SU-DHL-6 (cell line): ENCODE data around the gene EPHA7.

Experiments
- H2AFZ ChIP-seq: fragments of 200-600 bp; sonication (generic); 2 replicates; pipeline ENCODE4 v1.6.1; 2014; ENCODE audit warnings: low read depth, mild to moderate bottlenecking, moderate library complexity, mixed read lengths, antibody characterized with exemption, low read length; ENCODE audit not compliant: severe bottlenecking
- H3F3A ChIP-seq: fragments of 200-600 bp; shearing (Covaris generic); 2 replicates; pipeline ENCODE4 v1.6.0; 2016; ENCODE audit warnings: antibody characterized with exemption, mild to moderate bottlenecking; ENCODE audit not compliant: insufficient read depth
- H3K27ac ChIP-seq: fragments of 200-600 bp; sonication (generic); 2 replicates; pipeline ENCODE4 v1.5.1; 2016; ENCODE audit warnings: low read depth, mild to moderate bottlenecking, low read length, moderate library complexity, mixed read lengths
- H3K27me3 ChIP-seq: fragments of 200-600 bp; sonication (generic), shearing (Covaris generic); 2 replicates; pipeline ENCODE4 v1.6.0; 2014; ENCODE audit warnings: mild to moderate bottlenecking, low read length
- H3K36me3 ChIP-seq: fragments of 200-600 bp; sonication (generic); 2 replicates; pipeline ENCODE4 v1.6.1; 2014; ENCODE audit warnings: mild to moderate bottlenecking, low read length, mixed read lengths
- H3K4me2 ChIP-seq: fragments of 300-600, 200-600 bp; shearing (Covaris generic), sonication (generic); 2 replicates; pipeline ENCODE4 v1.6.0; 2014; ENCODE audit warnings: low read length, low read depth, mild to moderate bottlenecking; ENCODE audit not compliant: poor library complexity, severe bottlenecking
- H3K4me3 ChIP-seq: fragments of 200-600 bp; sonication (generic); 2 replicates; pipeline ENCODE4 v1.5.1; 2014; ENCODE audit warnings: antibody characterized with exemption, low read length, mild to moderate bottlenecking, mixed read lengths; ENCODE audit not compliant: insufficient read depth, poor library complexity, severe bottlenecking
- H3K79me2 ChIP-seq: fragments of 200-600 bp; sonication (generic); 2 replicates; pipeline ENCODE4 v1.6.1; 2014; ENCODE audit warnings: mild to moderate bottlenecking, low read length, moderate library complexity; ENCODE audit not compliant: insufficient read depth
- H3K9ac ChIP-seq: fragments of 200-600 bp; sonication (generic); 2 replicates; pipeline ENCODE4 v1.7.0; 2014; ENCODE audit warnings: mild to moderate bottlenecking, low read length
- H3K9me2 ChIP-seq: fragments of 200-600 bp; sonication (generic); replicated peaks from 2 replicates; pipeline ENCODE4 v1.6.1; 2014; ENCODE audit warnings: low read length; ENCODE audit not compliant: insufficient read depth
- H3K9me3 ChIP-seq: fragments of 200-600 bp; sonication (generic); 2 replicates; pipeline ENCODE4 v1.6.1; 2014; ENCODE audit warnings: low read length, mixed read lengths; ENCODE audit not compliant: insufficient read depth
- H4K20me1 ChIP-seq: fragments of 200-600 bp; sonication (generic); 2 replicates; pipeline ENCODE4 v1.6.1; 2014; ENCODE audit warnings: low read depth, mild to moderate bottlenecking, antibody characterized with exemption, low read length, moderate library complexity, mixed read lengths
- EZH2phosphoT487 ChIP-seq: fragments of 200-600 bp; sonication (generic), shearing (Covaris generic); conservative IDR thresholded peaks from 2 replicates; pipeline ENCODE4 v1.6.1; 2018; ENCODE audit warnings: mild to moderate bottlenecking, antibody characterized with exemption, low read length, moderate library complexity, mixed read lengths
- TF ChIP-seq, protein P1 (sequence below): fragments of 200-600 bp; sonication (generic); IDR thresholded peaks from one replicate; pipeline ENCODE4 v1.5.1; 2017; ENCODE audit warnings: antibody characterized with exemption, mild to moderate bottlenecking, low read length, moderate library complexity; ENCODE audit not compliant: insufficient read depth, poor library complexity, severe bottlenecking

EPHA7 gene

DNA sequence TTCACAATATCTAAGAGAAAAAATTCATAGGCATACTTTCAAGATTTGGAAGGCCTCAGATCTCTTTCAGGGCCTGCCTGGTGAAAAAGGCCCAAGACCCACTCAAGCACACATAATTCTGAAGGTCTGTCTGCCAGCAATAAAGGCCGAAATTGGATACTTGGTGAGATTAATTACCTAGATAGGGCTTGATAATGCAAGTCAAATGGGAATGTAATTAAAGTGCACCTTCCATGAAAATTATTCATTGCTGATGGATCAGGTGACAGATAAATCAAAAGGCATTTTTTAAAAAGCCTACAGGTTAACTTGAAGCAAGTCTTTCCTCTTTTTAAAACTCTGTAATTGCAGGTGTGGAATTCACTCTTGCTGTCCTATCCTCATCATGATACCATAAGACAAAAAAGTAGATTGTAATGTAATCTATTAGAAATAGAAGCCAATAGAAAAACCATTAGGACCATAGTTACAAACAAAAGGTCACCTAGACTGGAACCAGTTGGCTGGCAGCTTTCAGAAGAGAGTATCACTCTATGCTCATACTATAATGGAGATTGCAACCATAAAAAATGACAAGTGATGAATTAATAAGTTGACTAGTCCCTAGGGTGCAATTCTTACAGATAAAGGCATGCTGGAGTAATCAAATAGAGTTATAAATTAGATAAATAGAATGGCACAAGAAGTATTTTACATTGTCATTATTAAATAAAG, 77.3 kb downstream of the EPHA7 start:
- Histone ChIP-seq H3K9me2 (no peaks in the 10 kb centered on the region), H3K9me3 (no peaks in the 10 kb centered on the region), H3K9ac (no peak overlapping the region), H3K27me3 (no peaks in the 10 kb centered on the region), H2AFZ (no peak overlapping the region), H3F3A (no peaks in the 10 kb centered on the region), H3K27ac (no peak overlapping the region), H3K79me2 (no peaks in the 10 kb centered on the region), H3K4me3 (no peak overlapping the region), H3K36me3 (no peaks in the 10 kb centered on the region), H4K20me1 (no peaks in the 10 kb centered on the region), H3K4me2 (no peak overlapping the region)
- no peak for TF ChIP-seq EZH2phosphoT487
- TF ChIP-seq, protein P1, sequence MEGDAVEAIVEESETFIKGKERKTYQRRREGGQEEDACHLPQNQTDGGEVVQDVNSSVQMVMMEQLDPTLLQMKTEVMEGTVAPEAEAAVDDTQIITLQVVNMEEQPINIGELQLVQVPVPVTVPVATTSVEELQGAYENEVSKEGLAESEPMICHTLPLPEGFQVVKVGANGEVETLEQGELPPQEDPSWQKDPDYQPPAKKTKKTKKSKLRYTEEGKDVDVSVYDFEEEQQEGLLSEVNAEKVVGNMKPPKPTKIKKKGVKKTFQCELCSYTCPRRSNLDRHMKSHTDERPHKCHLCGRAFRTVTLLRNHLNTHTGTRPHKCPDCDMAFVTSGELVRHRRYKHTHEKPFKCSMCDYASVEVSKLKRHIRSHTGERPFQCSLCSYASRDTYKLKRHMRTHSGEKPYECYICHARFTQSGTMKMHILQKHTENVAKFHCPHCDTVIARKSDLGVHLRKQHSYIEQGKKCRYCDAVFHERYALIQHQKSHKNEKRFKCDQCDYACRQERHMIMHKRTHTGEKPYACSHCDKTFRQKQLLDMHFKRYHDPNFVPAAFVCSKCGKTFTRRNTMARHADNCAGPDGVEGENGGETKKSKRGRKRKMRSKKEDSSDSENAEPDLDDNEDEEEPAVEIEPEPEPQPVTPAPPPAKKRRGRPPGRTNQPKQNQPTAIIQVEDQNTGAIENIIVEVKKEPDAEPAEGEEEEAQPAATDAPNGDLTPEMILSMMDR = no peak

DNA sequence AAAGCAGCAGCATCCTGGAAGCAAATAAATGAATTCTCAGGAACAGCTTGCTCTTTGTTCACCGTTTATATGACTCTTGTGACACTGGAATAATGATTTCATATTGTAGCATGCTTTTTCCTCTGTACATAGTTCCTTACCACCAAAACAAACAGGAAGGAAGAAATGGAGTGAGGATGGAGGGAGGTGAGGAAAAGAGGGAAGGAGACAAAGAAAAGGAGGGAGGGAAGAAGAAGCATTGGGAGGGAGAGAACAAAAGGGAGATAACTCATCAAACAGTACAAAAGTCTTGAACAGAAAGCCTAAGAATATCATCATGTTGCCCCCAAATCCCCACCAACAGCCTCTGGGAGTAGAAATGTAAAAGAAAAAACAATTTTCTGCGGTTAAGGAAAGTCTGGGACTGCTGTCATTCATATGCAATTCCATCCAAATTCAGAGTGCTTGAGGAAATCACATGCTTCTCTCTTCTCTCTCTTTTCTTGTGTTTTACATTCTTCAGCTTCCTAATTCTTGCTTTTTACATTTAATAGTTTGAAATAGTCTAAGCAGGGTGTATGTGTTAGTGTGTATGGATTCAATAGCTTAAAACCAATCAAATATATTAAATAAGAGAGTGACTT, 81.5 kb downstream of the EPHA7 start:
- no peaks in the 10 kb centered on the region for H3K9me2 ChIP-seq
- H3K36me3 ChIP-seq = no peaks in the 10 kb centered on the region
- no peak overlapping the region for H3K9ac ChIP-seq
- H3K27ac ChIP-seq = no peak overlapping the region
- no peaks in the 10 kb centered on the region for H3K9me3 ChIP-seq
- H3K27me3 ChIP-seq = no peaks in the 10 kb centered on the region
- H3K79me2 ChIP-seq = no peaks in the 10 kb centered on the region
- H3K4me3 ChIP-seq = no peak overlapping the region
- no peaks in the 10 kb centered on the region for H3F3A ChIP-seq
- no peak overlapping the region for H3K4me2 ChIP-seq
- TF ChIP-seq, protein P1 = no peak
- no peak for TF ChIP-seq EZH2phosphoT487
- no peaks in the 10 kb centered on the region for H4K20me1 ChIP-seq
- H2AFZ ChIP-seq = no peak overlapping the region

DNA sequence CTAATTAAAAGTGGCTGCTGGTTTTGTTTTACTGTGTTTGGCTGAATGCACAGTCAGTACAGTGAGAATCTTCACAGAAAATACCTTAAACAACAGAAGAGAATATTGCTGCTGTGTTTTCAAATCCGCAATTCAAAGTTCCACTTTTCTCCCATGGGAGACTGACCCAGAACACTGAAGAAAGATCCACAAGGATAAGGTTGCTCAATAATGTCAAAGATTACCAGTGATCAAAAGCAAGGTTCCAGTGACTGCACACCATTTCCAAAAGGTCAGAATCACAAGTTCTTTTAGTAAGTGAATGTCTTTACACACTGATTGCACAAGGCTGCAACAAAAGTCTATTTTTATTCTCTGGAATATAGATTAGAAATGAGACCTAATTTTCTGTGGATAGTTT, 82.3 kb downstream of the EPHA7 start:
- Histone ChIP-seq H4K20me1 (no peaks in the 10 kb centered on the region), H3K36me3 (no peaks in the 10 kb centered on the region), H3K27ac (no peak overlapping the region), H3F3A (no peaks in the 10 kb centered on the region), H3K9ac (no peak overlapping the region), H3K4me2 (no peak overlapping the region), H3K27me3 (no peaks in the 10 kb centered on the region), H3K9me3 (no peaks in the 10 kb centered on the region), H3K9me2 (no peaks in the 10 kb centered on the region), H2AFZ (no peak overlapping the region), H3K79me2 (no peaks in the 10 kb centered on the region), H3K4me3 (no peak overlapping the region)
- TF ChIP-seq, protein P1 = no peak
- no peak for TF ChIP-seq EZH2phosphoT487
